ENCODE results near the gene SLC19A2.

GRCh38 chr1:169510060-169510459 lies 24.3 kb upstream of the SLC19A2 start:
- TF ChIP-seq CTCF (IDR thresholded peaks at IDR 0.05), result no peak
- TF ChIP-seq POLR2A (IDR thresholded peaks at IDR 0.05), result no peak
- TF ChIP-seq EP300 (IDR thresholded peaks at IDR 0.05), result no peak
- no peak for TF ChIP-seq POLR2AphosphoS5 (IDR thresholded peaks at IDR 0.05)

Measured in stomach (tissue), 4 donors.